HFFc6 (cell line): ENCODE measurements around the gene CTNND1. TPM values are rescaled to one million over a fixed set of nuclear protein-coding genes. Genes with fewer than 3 reads are reported as not detected.
"Not testable (repeated sequence)": the region's sequence is repeated elsewhere in the genome, so short reads cannot be mapped to it uniquely, and the experiment has no call there.

Experiments
- DNase-seq: peaks from one replicate; pipeline ENCODE4 v3.0.0-alpha.2; 2018
- H3K27ac Mint-ChIP-seq: 2 replicates; pipeline ENCODE4 v1.8.0; 2020; ENCODE audit warnings: mild to moderate bottlenecking, mixed read lengths
- H3K27me3 Mint-ChIP-seq: 2 replicates; pipeline ENCODE4 v1.8.0; 2021; ENCODE audit warnings: mild to moderate bottlenecking, moderate library complexity, mixed read lengths; ENCODE audit not compliant: insufficient read depth
- H3K36me3 Mint-ChIP-seq: 2 replicates; pipeline ENCODE4 v1.8.0; 2021; ENCODE audit warnings: low read depth, mixed read lengths
- H3K4me1 Mint-ChIP-seq: 2 replicates; pipeline ENCODE4 v1.8.0; 2020; ENCODE audit warnings: low read depth, mixed read lengths
- H3K4me3 Mint-ChIP-seq: 2 replicates; pipeline ENCODE4 v1.8.0; 2020; ENCODE audit warnings: mild to moderate bottlenecking, moderate library complexity, mixed read lengths
- H3K9me3 Mint-ChIP-seq: 2 replicates; pipeline ENCODE4 v1.8.0; 2020; ENCODE audit warnings: mild to moderate bottlenecking, mixed read lengths
- long read RNA-seq: library from polyadenylated mRNA; unstranded; transcript quantifications from one replicate; pipeline ENCODE4 v2.0.0, GENCODE V29; 2019
- total RNA-seq, 6 experiments: library from RNA; stranded (reverse); fragmentation: NEBNext Ultra II Directional; extraction: Animal tissue kit (Norgen Biotek cat#: 25700); gene quantifications; 2 replicates in 1 of 6; 3 replicates in 5 of 6; pipeline ENCODE4 v1.2.3, GENCODE V29; 2021
- TF ChIP-seq, protein P1 (sequence below): fragments of 200-600 bp; sonication (generic); IDR thresholded peaks from 2 replicates; pipeline ENCODE4 v1.5.0; 2021; ENCODE audit warnings: antibody characterized with exemption, mild to moderate bottlenecking

The CTNND1 gene, protein sequence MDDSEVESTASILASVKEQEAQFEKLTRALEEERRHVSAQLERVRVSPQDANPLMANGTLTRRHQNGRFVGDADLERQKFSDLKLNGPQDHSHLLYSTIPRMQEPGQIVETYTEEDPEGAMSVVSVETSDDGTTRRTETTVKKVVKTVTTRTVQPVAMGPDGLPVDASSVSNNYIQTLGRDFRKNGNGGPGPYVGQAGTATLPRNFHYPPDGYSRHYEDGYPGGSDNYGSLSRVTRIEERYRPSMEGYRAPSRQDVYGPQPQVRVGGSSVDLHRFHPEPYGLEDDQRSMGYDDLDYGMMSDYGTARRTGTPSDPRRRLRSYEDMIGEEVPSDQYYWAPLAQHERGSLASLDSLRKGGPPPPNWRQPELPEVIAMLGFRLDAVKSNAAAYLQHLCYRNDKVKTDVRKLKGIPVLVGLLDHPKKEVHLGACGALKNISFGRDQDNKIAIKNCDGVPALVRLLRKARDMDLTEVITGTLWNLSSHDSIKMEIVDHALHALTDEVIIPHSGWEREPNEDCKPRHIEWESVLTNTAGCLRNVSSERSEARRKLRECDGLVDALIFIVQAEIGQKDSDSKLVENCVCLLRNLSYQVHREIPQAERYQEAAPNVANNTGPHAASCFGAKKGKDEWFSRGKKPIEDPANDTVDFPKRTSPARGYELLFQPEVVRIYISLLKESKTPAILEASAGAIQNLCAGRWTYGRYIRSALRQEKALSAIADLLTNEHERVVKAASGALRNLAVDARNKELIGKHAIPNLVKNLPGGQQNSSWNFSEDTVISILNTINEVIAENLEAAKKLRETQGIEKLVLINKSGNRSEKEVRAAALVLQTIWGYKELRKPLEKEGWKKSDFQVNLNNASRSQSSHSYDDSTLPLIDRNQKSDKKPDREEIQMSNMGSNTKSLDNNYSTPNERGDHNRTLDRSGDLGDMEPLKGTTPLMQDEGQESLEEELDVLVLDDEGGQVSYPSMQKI
- 100 to 1,000 TPM; 131 to 153 (median 147) TPM for total RNA-seq
- long read RNA-seq, full-length matches to known transcripts, result 11 of 32 reads
- long read RNA-seq, partial matches to known transcripts, result 15 of 32 reads
- long read RNA-seq, other reads (novel, unspliced or antisense), result 6 of 32 reads

DNA sequence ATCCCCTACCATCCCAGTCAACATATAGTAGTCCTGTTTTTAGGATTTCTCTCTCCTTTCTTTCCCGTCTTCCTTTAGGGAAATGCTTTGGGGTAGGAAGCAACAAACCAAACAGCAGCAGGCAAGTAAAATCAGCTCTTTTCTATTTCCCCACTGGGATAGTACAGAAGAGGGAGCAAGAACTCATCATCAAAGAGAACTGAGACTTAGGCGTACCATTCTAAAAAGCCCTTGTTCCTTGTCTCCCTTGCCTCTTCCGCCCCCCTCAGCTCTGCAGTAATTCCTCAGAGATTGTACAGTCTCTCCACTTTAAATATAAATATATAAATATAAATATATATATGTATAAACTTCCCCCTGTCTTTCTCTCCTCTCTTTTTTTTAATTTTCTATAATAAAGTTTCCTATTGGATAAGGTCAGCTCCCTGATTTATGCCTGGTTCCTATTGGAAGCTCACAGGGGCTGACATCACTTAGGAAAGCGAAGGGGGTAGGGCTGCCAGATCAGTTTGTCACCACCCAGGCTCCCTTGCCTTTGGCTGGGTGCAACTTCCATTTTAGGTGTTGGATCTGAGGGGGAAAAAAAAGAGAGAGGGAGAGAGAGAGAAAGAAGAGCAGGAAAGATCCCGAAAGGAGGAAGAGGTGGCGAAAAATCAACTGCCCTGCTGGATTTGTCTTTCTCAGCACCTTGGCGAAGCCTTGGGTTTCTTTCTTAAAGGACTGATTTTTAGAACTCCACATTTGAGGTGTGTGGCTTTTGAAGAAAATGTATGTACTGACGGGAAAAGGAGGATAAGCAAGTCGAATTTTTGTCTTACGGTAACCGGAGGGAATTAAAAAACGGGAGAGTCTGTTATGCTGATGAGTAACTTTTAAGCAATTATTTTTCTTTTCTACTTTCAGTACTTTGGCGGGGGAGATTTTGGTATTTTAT is at the start of gene CTNND1:
Gene CTNND1 (plus strand): TSS at position 502 of the 934 bp plus-strand sequence. CDS start 29,677 bp downstream, outside the sequence.
- no peaks in the 10 kb centered on the region for H3K9me3 Mint-ChIP-seq
- peaks cover 38% of the 10 kb centered on the region for H3K4me1 Mint-ChIP-seq
- H3K4me3 Mint-ChIP-seq, result peak within 1 kb of the TSS; percentile 100
- DNase-seq, result peak; percentile 96
- H3K27ac Mint-ChIP-seq, result peak within 1 kb of the TSS; percentile 99
- H3K36me3 Mint-ChIP-seq, result peaks cover 15% of the 10 kb centered on the region
- no peaks in the 10 kb centered on the region for H3K27me3 Mint-ChIP-seq
- TF ChIP-seq, protein P1, sequence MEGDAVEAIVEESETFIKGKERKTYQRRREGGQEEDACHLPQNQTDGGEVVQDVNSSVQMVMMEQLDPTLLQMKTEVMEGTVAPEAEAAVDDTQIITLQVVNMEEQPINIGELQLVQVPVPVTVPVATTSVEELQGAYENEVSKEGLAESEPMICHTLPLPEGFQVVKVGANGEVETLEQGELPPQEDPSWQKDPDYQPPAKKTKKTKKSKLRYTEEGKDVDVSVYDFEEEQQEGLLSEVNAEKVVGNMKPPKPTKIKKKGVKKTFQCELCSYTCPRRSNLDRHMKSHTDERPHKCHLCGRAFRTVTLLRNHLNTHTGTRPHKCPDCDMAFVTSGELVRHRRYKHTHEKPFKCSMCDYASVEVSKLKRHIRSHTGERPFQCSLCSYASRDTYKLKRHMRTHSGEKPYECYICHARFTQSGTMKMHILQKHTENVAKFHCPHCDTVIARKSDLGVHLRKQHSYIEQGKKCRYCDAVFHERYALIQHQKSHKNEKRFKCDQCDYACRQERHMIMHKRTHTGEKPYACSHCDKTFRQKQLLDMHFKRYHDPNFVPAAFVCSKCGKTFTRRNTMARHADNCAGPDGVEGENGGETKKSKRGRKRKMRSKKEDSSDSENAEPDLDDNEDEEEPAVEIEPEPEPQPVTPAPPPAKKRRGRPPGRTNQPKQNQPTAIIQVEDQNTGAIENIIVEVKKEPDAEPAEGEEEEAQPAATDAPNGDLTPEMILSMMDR, result no peak

GRCh38 chr11:57712256-57713150 is 49.1 kb upstream of the CTNND1 start, which contains the start of gene TMX2:
TMX2 (plus strand) TSS chr11:57712593; CDS start chr11:57712619, 26 bp downstream.
- H3K27ac Mint-ChIP-seq, result peak within 1 kb of the TSS; percentile 91
- DNase-seq, result peak; percentile 100
- TF ChIP-seq, protein P1, result no peak
- peaks cover 41% of the 10 kb centered on the region for H3K4me1 Mint-ChIP-seq
- H3K4me3 Mint-ChIP-seq, result peak within 1 kb of the TSS; percentile 99
- no peaks in the 10 kb centered on the region for H3K9me3 Mint-ChIP-seq
- peaks cover 3% of the 10 kb centered on the region for H3K27me3 Mint-ChIP-seq
- peaks cover 14% of the 10 kb centered on the region for H3K36me3 Mint-ChIP-seq

GRCh38 chr11:57713835-57714234 is 47.8 kb upstream of the CTNND1 start:
- H3K27me3 Mint-ChIP-seq, result peaks cover 3% of the 10 kb centered on the region
- peaks cover 32% of the 10 kb centered on the region for H3K4me1 Mint-ChIP-seq
- H3K9me3 Mint-ChIP-seq, result no peaks in the 10 kb centered on the region
- H3K4me3 Mint-ChIP-seq, result peak overlapping the region; percentile 99
- H3K27ac Mint-ChIP-seq, result peak overlapping the region; percentile 91; the same call in 1 of the 2 replicates
- DNase-seq, result no peak
- peaks cover 10% of the 10 kb centered on the region; the same call in 1 of the 2 replicates for H3K36me3 Mint-ChIP-seq
- TF ChIP-seq, protein P1, result no peak

DNA sequence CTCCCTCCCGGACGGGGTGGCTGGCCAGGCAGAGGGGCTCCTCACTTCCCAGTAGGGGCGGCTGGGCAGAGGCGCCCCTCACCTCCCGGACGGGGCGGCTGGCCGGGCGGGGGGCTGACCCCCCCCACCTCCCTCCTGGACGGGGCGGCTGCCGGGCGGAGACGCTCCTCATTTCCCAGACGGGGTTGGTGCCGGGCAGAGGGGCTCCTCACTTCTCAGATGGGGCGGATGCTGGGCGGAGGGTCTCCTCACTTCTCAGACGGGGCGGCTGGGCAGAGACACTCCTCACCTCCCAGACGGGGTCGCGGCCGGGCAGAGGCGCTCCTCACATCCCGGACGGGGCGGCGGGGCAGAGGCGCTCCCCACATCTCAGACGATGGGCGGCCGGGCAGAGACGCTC is 44.9 kb upstream of the CTNND1 start:
- not testable (repeated sequence) for H3K4me3 Mint-ChIP-seq, H3K9me3 Mint-ChIP-seq, H3K27ac Mint-ChIP-seq, H3K27me3 Mint-ChIP-seq, DNase-seq, H3K36me3 Mint-ChIP-seq
- H3K4me1 Mint-ChIP-seq, result peaks cover 14% of the 10 kb centered on the region

- H3K27ac Mint-ChIP-seq, result no peak overlapping the region; the same call in 1 of the 2 replicates
Observed at GRCh38 chr11:57727185-57727584, 34.4 kb upstream of the CTNND1 start.

More at GRCh38 chr11:57727185-57727584, 34.4 kb upstream of the CTNND1 start:
- DNase-seq, result no peak
- peaks cover 8% of the 10 kb centered on the region; the same call in 1 of the 2 replicates for H3K4me1 Mint-ChIP-seq
- no peaks in the 10 kb centered on the region for H3K9me3 Mint-ChIP-seq
- no peak overlapping the region for H3K4me3 Mint-ChIP-seq
- H3K36me3 Mint-ChIP-seq, result no peaks in the 10 kb centered on the region
- no peaks in the 10 kb centered on the region for H3K27me3 Mint-ChIP-seq
- TF ChIP-seq, protein P1, result no peak
